ENCODE measurements around the gene CLDN9.

Gene CLDN9

DNA sequence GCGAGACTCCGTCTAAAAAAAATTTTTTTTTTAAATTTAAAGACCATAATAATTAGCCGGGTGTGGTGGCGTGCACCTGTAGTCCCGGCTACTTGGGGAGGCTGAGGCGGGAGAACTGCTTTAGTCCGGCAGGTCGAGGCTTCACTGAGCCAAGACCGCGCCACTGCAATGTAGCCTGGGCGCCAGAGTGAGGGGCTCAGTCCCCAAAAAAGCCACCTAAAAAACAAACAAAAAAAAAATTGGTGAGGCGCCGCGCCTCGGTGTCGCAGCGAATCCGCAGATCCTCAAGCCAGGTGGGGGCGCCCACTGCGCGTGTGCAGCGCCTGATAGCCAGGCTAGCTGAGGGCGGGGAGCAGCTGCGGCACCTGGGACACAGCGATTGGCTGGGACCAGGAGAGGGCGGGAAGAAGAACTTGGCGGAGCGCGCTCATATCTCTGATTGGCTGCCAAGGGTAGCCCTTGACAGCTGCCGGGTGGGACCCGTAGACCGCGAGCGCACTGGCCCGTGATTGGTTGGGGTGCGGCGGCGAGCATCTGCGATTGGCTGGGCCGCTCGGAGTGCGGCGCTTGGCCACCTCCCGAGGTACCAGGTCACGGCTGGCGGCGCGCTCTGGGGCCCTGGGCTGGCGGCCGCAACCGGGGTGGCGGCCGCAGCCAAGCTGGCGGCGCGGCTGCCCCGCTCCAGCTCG, 9.0 kb upstream of the CLDN9 start:
- Mint-ChIP-seq H3K4me1 (peaks cover 25% of the 10 kb centered on the region), H3K9me3 (no peaks in the 10 kb centered on the region), H3K27ac (peak overlapping the region in 1 of 2 donors; percentile 76), H3K27me3 (peaks cover 53% of the 10 kb centered on the region), H3K4me3 (peak overlapping the region; percentile 65 to 71)
- peak; percentile 96 to 99 for DNase-seq
- ATAC-seq: peak; percentile 99

DNA sequence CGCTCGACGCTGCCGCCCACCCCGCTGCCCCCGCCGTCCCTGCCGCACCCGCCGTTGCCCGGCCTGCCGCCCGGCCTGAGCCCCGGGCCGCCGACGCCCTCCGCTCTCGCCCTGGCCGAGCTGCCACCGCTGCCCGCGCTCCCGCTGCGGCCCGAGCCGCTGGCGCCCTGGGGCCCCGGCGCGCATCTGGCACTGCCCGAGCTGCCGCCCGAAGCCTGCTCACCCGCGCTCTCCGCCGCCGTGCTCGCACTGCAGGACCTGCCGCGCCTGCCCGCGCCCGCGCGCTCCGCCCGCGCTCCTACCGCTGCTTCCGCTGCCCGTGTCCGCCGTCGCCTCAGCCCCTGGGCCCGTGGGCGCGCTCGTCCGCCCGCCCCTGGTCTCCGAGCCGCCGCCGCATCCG, 8.4 kb upstream of the CLDN9 start:
- H3K27me3 Mint-ChIP-seq: peaks cover 53% of the 10 kb centered on the region
- H3K4me1 Mint-ChIP-seq: peaks cover 28% of the 10 kb centered on the region
- no peak overlapping the region for H3K27ac Mint-ChIP-seq
- no peaks in the 10 kb centered on the region for H3K9me3 Mint-ChIP-seq
- H3K4me3 Mint-ChIP-seq: peak overlapping the region in 1 of 2 donors; percentile 71
- no peak for DNase-seq
- ATAC-seq: peak; percentile 34

DNA sequence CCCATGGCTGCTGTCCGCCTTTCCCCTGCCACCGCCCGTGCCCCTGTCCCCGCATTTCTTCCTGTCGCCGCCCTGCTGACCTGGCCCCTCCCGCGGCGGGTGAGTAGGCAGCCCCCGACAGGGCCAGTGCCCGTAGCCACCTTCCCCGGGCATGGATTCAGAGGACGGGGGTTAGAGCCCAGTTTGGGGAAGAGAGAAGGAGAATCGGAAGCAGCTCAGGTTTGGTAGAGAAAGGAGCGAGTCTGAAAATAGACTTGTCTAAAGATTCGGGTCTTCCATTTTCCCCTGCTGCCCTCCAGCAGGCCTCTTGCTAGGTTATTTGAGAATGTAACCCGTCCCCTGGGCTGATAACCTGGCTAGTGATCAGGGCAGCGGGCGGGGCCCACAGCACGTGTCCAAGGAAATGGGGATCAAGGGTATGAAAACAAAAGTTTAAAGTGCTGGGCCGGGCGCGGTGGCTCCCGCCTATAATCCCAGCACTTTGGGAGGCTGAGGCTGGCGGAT, 7.9 kb upstream of the CLDN9 start:
- ATAC-seq (no peak), DNase-seq (no peak)
- peaks cover 48% of the 10 kb centered on the region for H3K27me3 Mint-ChIP-seq
- H3K9me3 Mint-ChIP-seq: no peaks in the 10 kb centered on the region
- peaks cover 28% of the 10 kb centered on the region for H3K4me1 Mint-ChIP-seq
- peak overlapping the region; percentile 71 to 79 for H3K4me3 Mint-ChIP-seq
- no peak overlapping the region for H3K27ac Mint-ChIP-seq

DNA sequence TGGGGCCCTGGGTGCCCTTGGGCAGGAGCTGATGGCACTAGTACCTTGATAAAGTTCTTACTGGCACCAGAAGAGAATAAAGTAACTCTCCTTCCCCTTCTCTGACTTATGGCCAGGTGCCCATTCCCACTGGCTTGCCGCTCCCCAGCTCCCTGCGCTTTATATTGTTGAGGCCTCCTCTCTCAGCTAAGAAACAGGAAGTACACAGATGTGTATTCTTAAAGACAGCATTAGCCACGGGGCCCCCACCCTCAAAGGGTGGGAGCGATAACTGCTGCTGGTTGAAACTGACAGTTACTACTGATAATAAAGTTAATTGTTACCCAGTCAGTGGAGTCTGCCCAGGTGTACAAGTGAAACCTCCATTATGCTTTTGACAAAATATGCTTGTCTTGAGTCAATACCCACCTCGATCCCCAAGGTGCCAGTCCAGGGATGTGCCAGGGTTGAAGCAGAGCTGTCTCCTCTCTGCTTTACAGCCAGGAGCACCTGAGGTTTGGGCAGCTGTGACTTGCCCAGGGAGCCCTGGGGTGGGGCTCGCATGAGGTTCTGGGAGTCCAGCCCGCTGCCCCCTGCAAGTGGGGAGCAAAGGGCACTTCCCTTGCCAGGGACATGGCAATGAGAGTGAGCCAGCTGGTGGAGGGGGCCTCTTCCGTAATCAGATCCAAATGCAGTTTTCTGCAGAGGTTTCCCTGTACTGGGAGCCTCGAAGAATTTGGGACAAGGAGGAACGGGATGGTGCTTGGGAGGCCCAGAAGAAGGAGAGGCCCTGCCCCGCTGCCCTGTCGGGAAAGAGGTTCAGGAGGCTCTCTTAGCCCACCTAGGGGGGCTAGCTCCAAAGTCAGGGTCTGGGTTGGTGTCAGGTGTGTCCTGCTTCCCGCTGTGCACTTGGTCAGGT, 5.4 kb upstream of the CLDN9 start:
- H3K4me3 Mint-ChIP-seq: peak overlapping the region in 1 of 2 donors; percentile 72
- no peaks in the 10 kb centered on the region for H3K9me3 Mint-ChIP-seq
- no peak overlapping the region for H3K27ac Mint-ChIP-seq
- peaks cover 53% of the 10 kb centered on the region for H3K27me3 Mint-ChIP-seq
- ATAC-seq: no peak
- peaks cover 30% of the 10 kb centered on the region for H3K4me1 Mint-ChIP-seq
- DNase-seq: no peak

DNA sequence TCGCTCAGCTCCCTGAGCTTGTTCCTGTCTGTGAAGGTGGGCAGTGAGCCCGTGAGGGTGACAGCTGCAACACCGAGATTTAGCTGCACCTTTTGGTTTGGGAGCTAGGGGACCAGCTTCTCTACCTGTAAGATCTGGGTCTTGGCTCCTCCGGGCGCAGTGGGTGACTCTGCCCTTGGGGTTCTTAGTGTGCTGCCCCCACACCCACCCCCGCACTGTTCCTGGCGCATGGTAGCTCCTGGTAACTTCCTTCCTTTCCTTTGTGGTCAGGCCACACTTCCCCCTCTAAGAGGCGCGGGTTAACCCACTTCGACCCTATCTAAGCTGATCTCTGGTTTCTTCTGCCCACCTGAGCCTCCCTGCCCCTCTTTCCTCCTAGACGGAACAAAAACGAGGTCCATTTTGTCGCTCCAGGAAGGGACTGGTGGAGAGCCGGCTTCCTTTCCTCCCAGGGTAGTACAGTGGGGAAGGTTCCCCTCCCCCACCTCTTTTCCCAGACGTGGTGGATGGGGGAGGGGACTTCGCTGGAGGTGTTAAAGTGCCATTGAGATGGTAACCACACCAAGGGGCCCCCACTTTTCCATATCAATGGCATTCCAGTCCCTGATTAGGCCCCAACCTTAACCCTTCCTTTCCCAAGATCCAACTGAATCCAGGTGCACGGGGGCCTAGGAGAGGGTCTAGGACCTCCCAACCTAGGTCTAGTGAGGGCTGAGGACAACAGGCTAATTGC, 4.6 kb upstream of the CLDN9 start:
- ATAC-seq: no peak
- DNase-seq: no peak
- peaks cover 61% of the 10 kb centered on the region for H3K27me3 Mint-ChIP-seq
- H3K27ac Mint-ChIP-seq: peak overlapping the region; percentile 47 to 67
- H3K9me3 Mint-ChIP-seq: no peaks in the 10 kb centered on the region
- H3K4me1 Mint-ChIP-seq: peaks cover 32% of the 10 kb centered on the region
- H3K4me3 Mint-ChIP-seq: peak overlapping the region; percentile 56 to 72

DNA sequence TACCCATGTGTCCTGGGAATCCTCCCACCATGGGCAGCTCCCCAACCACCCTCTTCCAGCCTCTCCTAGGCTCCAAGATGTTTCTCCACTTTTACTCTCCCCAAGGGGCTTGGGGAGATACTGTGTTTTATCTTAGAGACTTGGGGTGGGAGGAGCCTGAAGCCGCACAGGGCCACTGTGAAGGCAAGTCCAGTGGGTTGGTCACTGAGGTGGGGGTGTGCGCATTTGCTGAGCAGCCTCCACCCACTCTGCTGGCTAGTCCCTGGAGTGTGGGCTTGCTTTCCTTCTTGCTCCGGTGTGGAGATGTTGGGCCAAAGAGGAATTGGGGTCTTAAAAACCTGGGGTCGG, 4.1 kb upstream of the CLDN9 start:
- no peak for DNase-seq
- Mint-ChIP-seq H3K27me3 (peaks cover 66% of the 10 kb centered on the region), H3K9me3 (no peaks in the 10 kb centered on the region), H3K27ac (peak overlapping the region in 1 of 2 donors; percentile 67), H3K4me3 (peak overlapping the region in 1 of 2 donors; percentile 72), H3K4me1 (peaks cover 32% of the 10 kb centered on the region)
- no peak for ATAC-seq

DNA sequence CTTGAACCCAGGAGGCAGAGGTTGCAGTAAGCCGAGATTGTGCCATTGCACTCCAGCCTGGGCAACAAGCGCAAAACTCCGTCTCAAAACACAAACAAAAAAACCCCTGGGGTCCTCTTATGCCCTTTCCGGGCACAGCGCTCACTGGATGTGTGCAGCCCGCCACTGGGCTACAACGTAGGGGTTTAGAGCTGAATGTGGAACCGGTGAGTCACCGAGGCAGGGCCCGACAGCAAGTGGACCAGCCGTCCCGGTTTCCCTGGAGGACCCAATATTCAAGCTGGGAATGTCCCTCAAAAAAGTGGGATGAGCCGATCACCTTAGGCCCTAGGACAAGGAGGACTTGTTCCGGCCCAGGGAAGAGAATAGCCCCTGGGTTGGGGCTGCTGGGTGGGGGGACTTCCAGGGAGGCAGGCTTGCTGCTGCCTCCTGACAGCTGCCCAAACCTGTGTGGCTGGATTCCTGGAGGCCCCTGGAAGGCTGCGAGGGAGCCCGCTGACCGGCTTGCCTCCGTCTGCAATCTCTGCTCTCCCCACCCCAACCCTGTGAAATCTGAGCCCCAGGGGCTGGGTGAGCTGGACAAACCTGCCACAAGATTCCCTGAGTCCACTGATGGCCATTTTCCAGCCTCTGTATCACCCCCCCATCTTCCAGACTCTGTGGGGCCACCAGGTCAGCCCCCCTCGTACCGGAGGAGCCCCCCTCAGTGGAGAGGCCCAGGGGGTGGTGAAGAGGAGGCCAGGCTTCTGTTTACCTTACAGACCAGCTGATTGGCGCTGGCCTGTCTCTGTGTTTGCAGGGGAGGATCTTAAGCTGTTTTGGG, 2.9 kb upstream of the CLDN9 start:
- ATAC-seq (no peak), DNase-seq (no peak)
- Mint-ChIP-seq H3K27me3 (peaks cover 74% of the 10 kb centered on the region), H3K9me3 (no peaks in the 10 kb centered on the region), H3K4me3 (no peak overlapping the region), H3K27ac (no peak overlapping the region), H3K4me1 (peaks cover 29% of the 10 kb centered on the region)

DNA sequence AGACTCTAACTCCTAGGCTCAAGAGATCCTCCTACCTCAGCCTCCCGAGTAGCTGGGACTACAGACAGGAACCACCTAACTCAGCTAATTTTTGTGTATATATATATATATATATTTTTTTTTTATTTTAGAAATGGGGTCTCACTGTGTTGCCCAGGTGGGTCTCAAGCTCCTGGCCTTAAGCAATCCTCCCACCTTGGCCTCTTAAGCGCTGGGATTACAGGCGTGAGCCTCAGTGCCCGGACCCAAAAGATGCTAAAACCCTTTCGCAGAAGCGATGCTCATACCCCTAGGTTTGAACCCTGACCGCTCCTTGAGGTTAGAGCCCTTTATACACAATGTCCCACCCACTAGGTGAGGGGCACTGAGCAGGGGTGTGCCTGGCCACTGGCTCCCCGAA, 2.2 kb upstream of the CLDN9 start:
- Mint-ChIP-seq H3K27me3 (peaks cover 69% of the 10 kb centered on the region), H3K27ac (no peak overlapping the region), H3K9me3 (no peaks in the 10 kb centered on the region), H3K4me1 (peaks cover 26% of the 10 kb centered on the region), H3K4me3 (no peak overlapping the region)
- no peak for DNase-seq
- no peak for ATAC-seq

DNA sequence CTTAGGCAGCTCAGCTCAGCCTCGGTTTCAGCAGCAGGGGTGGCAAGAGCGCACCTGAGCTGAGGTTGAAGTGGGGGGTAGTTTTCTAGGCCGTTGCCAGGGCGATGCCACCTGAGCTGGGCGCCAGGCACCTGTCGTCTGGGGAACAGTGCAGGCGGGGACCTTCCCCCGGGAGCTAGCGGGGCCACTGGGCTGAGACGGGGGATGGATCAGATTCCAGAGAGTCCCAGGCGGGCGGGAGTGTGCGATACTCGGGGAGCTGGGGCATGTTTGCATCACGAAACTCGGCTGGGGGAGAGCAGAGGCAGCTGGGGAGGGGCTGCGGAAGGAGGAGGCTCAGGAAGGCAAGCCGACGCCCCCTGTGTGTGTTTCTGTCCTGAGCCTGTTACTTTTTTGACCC, 477 bp upstream of the CLDN9 start:
- peak overlapping the region in 1 of 2 donors; percentile 41 for H3K4me3 Mint-ChIP-seq
- H3K27me3 Mint-ChIP-seq: peaks cover 59% of the 10 kb centered on the region
- H3K27ac Mint-ChIP-seq: no peak overlapping the region
- ATAC-seq: peak; percentile 3
- peaks cover 22% of the 10 kb centered on the region for H3K4me1 Mint-ChIP-seq
- H3K9me3 Mint-ChIP-seq: no peaks in the 10 kb centered on the region
- DNase-seq: no peak

DNA sequence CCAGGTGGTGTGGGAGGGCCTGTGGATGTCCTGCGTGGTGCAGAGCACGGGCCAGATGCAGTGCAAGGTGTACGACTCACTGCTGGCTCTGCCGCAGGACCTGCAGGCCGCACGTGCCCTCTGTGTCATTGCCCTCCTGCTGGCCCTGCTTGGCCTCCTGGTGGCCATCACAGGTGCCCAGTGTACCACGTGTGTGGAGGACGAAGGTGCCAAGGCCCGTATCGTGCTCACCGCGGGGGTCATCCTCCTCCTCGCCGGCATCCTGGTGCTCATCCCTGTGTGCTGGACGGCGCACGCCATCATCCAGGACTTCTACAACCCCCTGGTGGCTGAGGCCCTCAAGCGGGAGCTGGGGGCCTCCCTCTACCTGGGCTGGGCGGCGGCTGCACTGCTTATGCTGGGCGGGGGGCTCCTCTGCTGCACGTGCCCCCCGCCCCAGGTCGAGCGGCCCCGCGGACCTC, 798 bp downstream of the CLDN9 start:
- peaks cover 17% of the 10 kb centered on the region for H3K4me1 Mint-ChIP-seq
- ATAC-seq: no peak
- peaks cover 59% of the 10 kb centered on the region for H3K27me3 Mint-ChIP-seq
- no peak overlapping the region for H3K27ac Mint-ChIP-seq
- H3K9me3 Mint-ChIP-seq: no peaks in the 10 kb centered on the region
- no peak for DNase-seq
- H3K4me3 Mint-ChIP-seq: no peak overlapping the region

DNA sequence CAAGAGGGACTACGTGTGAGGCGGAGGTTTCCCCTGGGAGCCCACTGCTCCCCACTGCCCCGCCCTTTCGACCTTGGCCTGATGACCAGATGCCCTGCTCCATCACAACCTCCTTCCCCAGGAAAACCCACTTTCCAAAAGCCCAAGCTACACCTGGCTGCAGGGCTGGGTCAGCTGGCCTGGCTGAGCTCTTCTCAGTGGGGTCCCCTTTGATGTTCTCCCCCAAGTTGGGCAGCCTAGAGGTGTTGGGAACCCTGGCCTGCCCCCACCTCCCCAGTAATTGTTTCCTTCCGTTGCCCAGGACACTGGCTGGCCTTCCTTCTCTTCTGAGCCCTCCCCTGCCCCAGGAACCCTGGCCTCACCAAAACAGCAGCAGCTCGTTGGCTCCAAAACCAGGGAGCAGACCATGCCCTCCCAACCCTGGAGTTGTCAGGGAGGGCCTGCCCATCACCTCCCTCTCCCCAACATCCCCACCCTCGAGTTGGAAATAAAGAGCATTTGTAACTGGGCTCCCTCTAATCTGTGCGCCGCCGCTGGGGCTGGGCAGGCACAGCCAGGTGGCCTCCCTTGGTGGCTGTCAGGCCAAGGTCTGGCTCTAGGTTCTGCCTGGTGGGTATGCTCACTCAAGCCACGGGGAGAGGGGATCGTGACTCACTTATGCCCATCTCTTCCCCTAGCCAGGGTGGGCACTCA, 1.4 kb downstream of the CLDN9 start:
- H3K27me3 Mint-ChIP-seq: peaks cover 62% of the 10 kb centered on the region
- H3K4me3 Mint-ChIP-seq: no peak overlapping the region
- peaks cover 18% of the 10 kb centered on the region for H3K4me1 Mint-ChIP-seq
- H3K27ac Mint-ChIP-seq: no peak overlapping the region
- ATAC-seq: no peak
- DNase-seq: no peak
- H3K9me3 Mint-ChIP-seq: no peaks in the 10 kb centered on the region

DNA sequence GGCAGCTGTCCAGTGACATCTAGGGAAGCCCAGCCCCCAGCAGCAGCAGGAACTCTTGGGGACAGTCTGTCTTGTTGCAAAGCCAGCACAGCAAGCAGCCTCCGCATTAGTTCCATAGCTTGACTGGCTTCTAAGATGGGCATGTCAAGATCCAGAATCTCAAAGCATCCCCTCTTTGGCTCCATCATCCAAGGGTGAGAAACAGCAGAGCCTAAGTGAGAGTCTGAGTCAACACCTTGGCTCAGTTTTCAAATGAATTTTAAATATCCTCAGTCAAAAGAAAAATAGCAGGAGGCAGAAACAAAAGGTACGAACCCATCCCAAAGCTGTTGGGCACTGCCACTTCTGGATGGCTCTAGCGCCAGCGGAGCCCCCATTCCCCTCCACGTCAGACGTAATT, 2.2 kb downstream of the CLDN9 start:
- Mint-ChIP-seq H3K4me1 (peaks cover 26% of the 10 kb centered on the region), H3K9me3 (no peaks in the 10 kb centered on the region), H3K4me3 (no peak overlapping the region), H3K27ac (no peak overlapping the region), H3K27me3 (peaks cover 68% of the 10 kb centered on the region)
- ATAC-seq (no peak), DNase-seq (no peak)

DNA sequence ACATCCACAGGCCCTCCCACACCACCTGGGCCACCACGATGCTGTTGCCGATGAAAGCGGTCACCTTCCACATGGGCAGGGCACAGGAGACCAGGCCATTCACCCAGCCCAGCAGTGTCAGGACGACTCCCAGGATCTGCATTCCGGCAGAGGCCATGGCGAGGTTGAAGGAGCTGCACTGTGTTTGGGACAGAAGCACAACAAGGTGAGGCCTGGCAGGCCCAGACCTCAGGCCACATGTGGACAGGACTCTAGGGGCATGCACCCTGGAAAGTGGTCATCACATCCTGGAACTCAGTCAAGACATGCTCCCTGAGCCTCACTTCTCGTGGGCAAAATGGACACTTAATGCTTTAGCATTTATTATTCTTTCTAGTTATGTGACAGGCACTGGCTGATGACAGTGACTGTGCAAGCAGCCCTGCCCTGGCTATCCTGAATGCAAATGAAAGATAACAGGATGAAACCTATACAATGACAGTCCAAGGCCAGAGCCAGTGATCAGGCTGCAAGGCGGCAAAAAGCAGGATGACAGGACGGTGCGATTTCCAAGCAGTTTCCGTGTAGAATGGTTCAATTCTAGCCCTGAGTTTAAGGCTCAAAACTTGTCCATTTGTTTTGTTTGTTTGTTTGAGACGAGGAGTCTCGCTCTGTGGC, 3.3 kb downstream of the CLDN9 start:
- Mint-ChIP-seq H3K4me3 (no peak overlapping the region), H3K27me3 (peaks cover 72% of the 10 kb centered on the region), H3K27ac (no peak overlapping the region), H3K4me1 (peaks cover 36% of the 10 kb centered on the region), H3K9me3 (no peaks in the 10 kb centered on the region)
- DNase-seq: no peak
- ATAC-seq: no peak

DNA sequence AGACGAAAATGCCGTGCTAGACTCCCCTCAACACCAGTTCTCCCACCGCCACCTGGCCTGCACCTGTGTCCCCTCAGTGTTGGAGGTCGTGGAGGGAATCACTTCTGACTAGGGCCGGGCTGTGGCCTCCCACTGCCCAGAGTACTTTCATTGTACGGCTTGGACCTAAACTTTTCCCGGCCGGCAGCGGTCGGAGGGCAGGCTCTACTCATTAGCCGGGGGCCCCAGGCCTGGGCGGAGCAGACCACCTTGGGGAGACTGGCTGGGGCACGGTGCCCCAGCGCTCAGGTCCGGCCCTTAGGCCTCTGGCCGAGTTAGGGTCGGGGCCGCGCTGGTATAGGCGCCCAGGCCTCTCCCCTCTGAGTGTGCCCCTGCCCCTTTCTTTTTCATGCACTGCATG, 4.6 kb downstream of the CLDN9 start:
- Mint-ChIP-seq H3K27me3 (peaks cover 59% of the 10 kb centered on the region), H3K4me3 (no peak overlapping the region), H3K27ac (no peak overlapping the region), H3K4me1 (peaks cover 48% of the 10 kb centered on the region), H3K9me3 (no peaks in the 10 kb centered on the region)
- DNase-seq (no peak), ATAC-seq (no peak)
